HG03442 (cell line): Measurements from ENCODE around the gene TNRC18.

Experiments used
- ATAC-seq: cut with Tn5 transposase; IDR thresholded peaks from one replicate; pipeline ENCODE4 v1.9.1; 2021; ENCODE audit warnings: mild to moderate bottlenecking, moderate library complexity; ENCODE audit not compliant: unreplicated experiment

Gene TNRC18

GRCh38 chr7:5452470-5452899, 28.9 kb upstream of the TNRC18 start:
- ATAC-seq = no peak

GRCh38 chr7:5451391-5451790, 27.8 kb upstream of the TNRC18 start:
- ATAC-seq = no peak

GRCh38 chr7:5450549-5451327, 27.1 kb upstream of the TNRC18 start:
- ATAC-seq = no peak

GRCh38 chr7:5448378-5449037, 24.9 kb upstream of the TNRC18 start:
- ATAC-seq = no peak

- ATAC-seq = no peak
These were observed 22.5 kb upstream of the TNRC18 start for GRCh38 chr7:5445981-5446594.

- ATAC-seq = no peak
These were observed 20.0 kb upstream of the TNRC18 start for GRCh38 chr7:5443678-5444077.

- ATAC-seq = no peak
These were observed 19.2 kb upstream of the TNRC18 start for GRCh38 chr7:5442757-5443305.

- no peak for ATAC-seq
These were observed 18.3 kb upstream of the TNRC18 start for GRCh38 chr7:5441840-5442503.

GRCh38 chr7:5439572-5440496, 16.2 kb upstream of the TNRC18 start:
- ATAC-seq = no peak

GRCh38 chr7:5439209-5439571, 15.6 kb upstream of the TNRC18 start:
- no peak for ATAC-seq

GRCh38 chr7:5437987-5438386, 14.4 kb upstream of the TNRC18 start:
- ATAC-seq = no peak

GRCh38 chr7:5437348-5437892, 13.8 kb upstream of the TNRC18 start:
- ATAC-seq = no peak

- ATAC-seq = no peak
These were observed 12.5 kb upstream of the TNRC18 start for GRCh38 chr7:5436003-5436678.

GRCh38 chr7:5435291-5436002, 11.8 kb upstream of the TNRC18 start:
- no peak for ATAC-seq

- ATAC-seq = no peak
These were observed 9.5 kb upstream of the TNRC18 start for GRCh38 chr7:5433181-5433580.

- ATAC-seq = no peak
These were observed 9.1 kb upstream of the TNRC18 start for GRCh38 chr7:5432691-5433090.

- ATAC-seq = no peak
These were observed 8.0 kb upstream of the TNRC18 start for GRCh38 chr7:5431560-5432015.

GRCh38 chr7:5430612-5430947, 6.9 kb upstream of the TNRC18 start:
- ATAC-seq = no peak
